ENCODE measurements around the gene PPP3CB.

PPP3CB gene

GRCh38 chr10:73494213-73494612 is 1.6 kb downstream of the PPP3CB start:
- Histone ChIP-seq H3K4me2 (ENCODE audit: low read depth, low read length, poor library complexity, severe bottlenecking) (peak overlapping the region; percentile 96), H3K79me2 (ENCODE audit: insufficient read depth, low read length) (peaks cover 57% of the 10 kb centered on the region), H3K9me2 (replicated peaks; ENCODE audit: insufficient read depth, low read length) (no peaks in the 10 kb centered on the region), H3K27me3 (ENCODE audit: low read length) (no peaks in the 10 kb centered on the region), H4K20me1 (ENCODE audit: low read depth, low read length) (no peaks in the 10 kb centered on the region), H3K9ac (ENCODE audit: low read length) (peak overlapping the region; percentile 84), H3F3A (ENCODE audit: insufficient read depth) (peaks cover 12% of the 10 kb centered on the region; the same call in 1 of the 2 replicates), H3K4me3 (ENCODE audit: insufficient read depth, low read length, poor library complexity, severe bottlenecking) (peak overlapping the region; percentile 83), H3K9me3 (ENCODE audit: insufficient read depth, low read length) (no peaks in the 10 kb centered on the region), H3K27ac (ENCODE audit: low read depth, low read length) (no peak overlapping the region), H3K36me3 (ENCODE audit: low read length) (no peaks in the 10 kb centered on the region), H2AFZ (ENCODE audit: low read depth, low read length, severe bottlenecking) (no peak overlapping the region)
- TF ChIP-seq EZH2phosphoT487 (conservative IDR thresholded peaks at IDR 0.05; ENCODE audit: low read length) (no peak), CTCF (IDR thresholded peaks at IDR 0.05; ENCODE audit: insufficient read depth, low read length, poor library complexity, severe bottlenecking) (no peak)

GRCh38 chr10:73493781-73494180 is 2.0 kb downstream of the PPP3CB start:
- Histone ChIP-seq H3K9ac (ENCODE audit: low read length) (peak overlapping the region; percentile 84), H3K4me2 (ENCODE audit: low read depth, low read length, poor library complexity, severe bottlenecking) (peak overlapping the region; percentile 96), H3K79me2 (ENCODE audit: insufficient read depth, low read length) (peaks cover 62% of the 10 kb centered on the region), H3K9me2 (replicated peaks; ENCODE audit: insufficient read depth, low read length) (no peaks in the 10 kb centered on the region), H3K4me3 (ENCODE audit: insufficient read depth, low read length, poor library complexity, severe bottlenecking) (peak overlapping the region; percentile 83), H3F3A (ENCODE audit: insufficient read depth) (peaks cover 15% of the 10 kb centered on the region), H3K36me3 (ENCODE audit: low read length) (no peaks in the 10 kb centered on the region), H3K27ac (ENCODE audit: low read depth, low read length) (no peak overlapping the region), H3K9me3 (ENCODE audit: insufficient read depth, low read length) (no peaks in the 10 kb centered on the region), H2AFZ (ENCODE audit: low read depth, low read length, severe bottlenecking) (no peak overlapping the region), H3K27me3 (ENCODE audit: low read length) (no peaks in the 10 kb centered on the region), H4K20me1 (ENCODE audit: low read depth, low read length) (no peaks in the 10 kb centered on the region)
- no peak for TF ChIP-seq CTCF (IDR thresholded peaks at IDR 0.05; ENCODE audit: insufficient read depth, low read length, poor library complexity, severe bottlenecking)
- TF ChIP-seq EZH2phosphoT487 (conservative IDR thresholded peaks at IDR 0.05; ENCODE audit: low read length): no peak

- Histone ChIP-seq H3K9ac (ENCODE audit: low read length) (no peak overlapping the region), H3F3A (ENCODE audit: insufficient read depth) (peaks cover 3% of the 10 kb centered on the region; the same call in 1 of the 2 replicates), H3K79me2 (ENCODE audit: insufficient read depth, low read length) (peaks cover 74% of the 10 kb centered on the region), H2AFZ (ENCODE audit: low read depth, low read length, severe bottlenecking) (no peak overlapping the region), H3K27ac (ENCODE audit: low read depth, low read length) (no peak overlapping the region), H3K9me3 (ENCODE audit: insufficient read depth, low read length) (no peaks in the 10 kb centered on the region), H3K36me3 (ENCODE audit: low read length) (no peaks in the 10 kb centered on the region), H3K4me2 (ENCODE audit: low read depth, low read length, poor library complexity, severe bottlenecking) (no peak overlapping the region), H3K4me3 (ENCODE audit: insufficient read depth, low read length, poor library complexity, severe bottlenecking) (no peak overlapping the region), H4K20me1 (ENCODE audit: low read depth, low read length) (no peaks in the 10 kb centered on the region), H3K27me3 (ENCODE audit: low read length) (no peaks in the 10 kb centered on the region), H3K9me2 (replicated peaks; ENCODE audit: insufficient read depth, low read length) (no peaks in the 10 kb centered on the region)
- TF ChIP-seq CTCF (IDR thresholded peaks at IDR 0.05; ENCODE audit: insufficient read depth, low read length, poor library complexity, severe bottlenecking) (no peak), EZH2phosphoT487 (conservative IDR thresholded peaks at IDR 0.05; ENCODE audit: low read length) (no peak)
Measured at GRCh38 chr10:73486601-73487000, 9.2 kb downstream of the PPP3CB start.
